GM06990 (cell line): ENCODE measurements around the gene SLC39A7.
A peak's percentile ranks its signal among the peaks of the same experiment; 100 is the strongest.

Experiments used
- DNase-seq: peaks from one replicate; pipeline ENCODE4 v3.0.0-alpha.2; 2011; ENCODE audit not compliant: insufficient read length; ENCODE audit errors: extremely low read depth
- H3K27me3 ChIP-seq: replicated peaks from 2 replicates; pipeline ENCODE4 v1.6.0; 2011; ENCODE audit warnings: low read length; ENCODE audit not compliant: control insufficient read depth, insufficient read depth
- H3K36me3 ChIP-seq: 2 replicates; pipeline ENCODE4 v1.5.1; 2011; ENCODE audit warnings: low read length; ENCODE audit not compliant: control insufficient read depth, insufficient read depth
- H3K4me3 ChIP-seq: replicated peaks from 2 replicates; pipeline ENCODE4 v1.5.1; 2011; ENCODE audit warnings: low read depth, mild to moderate bottlenecking, control low read depth, low read length
- CTCF ChIP-seq: IDR thresholded peaks from 2 replicates; pipeline ENCODE4 v1.5.1; 2011; ENCODE audit warnings: low read length, control low read depth, mild to moderate bottlenecking, inconsistent platforms; ENCODE audit not compliant: insufficient read depth, poor library complexity, severe bottlenecking

SLC39A7 gene

GRCh38 chr6:33249732-33250630 is 49.3 kb downstream of the SLC39A7 start:
- TF ChIP-seq CTCF = no peak
- peak overlapping the region; percentile 92 for H3K4me3 ChIP-seq
- no peaks in the 10 kb centered on the region for H3K27me3 ChIP-seq
- no peak for DNase-seq
- peaks cover 2% of the 10 kb centered on the region for H3K36me3 ChIP-seq

- no peaks in the 10 kb centered on the region for H3K27me3 ChIP-seq
- TF ChIP-seq CTCF = no peak
- peaks cover 2% of the 10 kb centered on the region for H3K36me3 ChIP-seq
- H3K4me3 ChIP-seq = no peak overlapping the region
- DNase-seq = no peak
These were observed 50.1 kb downstream of the SLC39A7 start for GRCh38 chr6:33250731-33251130.

- no peak overlapping the region for H3K4me3 ChIP-seq
- peaks cover 2% of the 10 kb centered on the region for H3K36me3 ChIP-seq
- no peak for TF ChIP-seq CTCF
- DNase-seq = no peak
- H3K27me3 ChIP-seq = no peaks in the 10 kb centered on the region
These were observed 50.8 kb downstream of the SLC39A7 start for GRCh38 chr6:33251395-33252012.

GRCh38 chr6:33252759-33253158 is 52.1 kb downstream of the SLC39A7 start:
- Histone ChIP-seq H3K4me3 (no peak overlapping the region), H3K36me3 (peaks cover 2% of the 10 kb centered on the region), H3K27me3 (no peaks in the 10 kb centered on the region)
- no peak for TF ChIP-seq CTCF
- no peak for DNase-seq
